ENCODE measurements around the gene MCU. TPM values are rescaled to one million over a fixed set of nuclear protein-coding genes. Genes with fewer than 3 reads are reported as not detected.

Gene MCU
- total and polyA plus RNA-seq, 2 of the 4 experiments (the other 2 are of a cell fraction): 36.2 to 36.7 TPM

DNA sequence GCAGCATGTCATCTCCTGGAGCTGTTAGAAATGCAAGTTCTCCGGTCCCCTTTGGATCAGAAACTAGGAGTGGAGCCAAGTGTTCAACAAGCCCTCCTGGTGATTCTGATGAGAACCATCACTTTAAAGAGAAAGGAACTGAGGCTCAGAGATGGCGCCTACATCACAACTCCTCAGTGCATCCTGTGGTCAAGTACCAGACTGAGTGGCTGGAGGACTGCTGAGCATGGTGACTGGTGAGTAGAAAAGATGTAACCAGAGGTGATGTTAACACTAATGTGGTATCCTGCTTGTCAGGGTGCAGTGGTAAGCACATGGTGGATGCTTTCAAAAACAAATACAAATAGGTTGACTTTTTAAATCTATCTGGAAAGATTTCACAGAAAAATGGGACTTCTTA, 198.1 kb downstream of the MCU start:
- ChIA-PET CTCF (no interaction called here), POLR2A (ENCODE audit: unreplicated experiment) (no interaction called here)
- TF ChIP-seq NFE2L2 (IDR thresholded peaks at IDR 0.05; ENCODE audit: low read depth, low read length): no peak
- no peak for TF ChIP-seq CEBPB (IDR thresholded peaks at IDR 0.05; ENCODE audit: low read depth, low read length)
- no peak for TF ChIP-seq RAD21 (IDR thresholded peaks at IDR 0.05; ENCODE audit: low read length)
- no peak for TF ChIP-seq RFX5 (IDR thresholded peaks at IDR 0.05; ENCODE audit: low read depth, low read length)
- no peak for TF ChIP-seq MAZ (IDR thresholded peaks at IDR 0.05; ENCODE audit: borderline replicate concordance, low read depth, low read length)
- TF ChIP-seq ELK1 (IDR thresholded peaks at IDR 0.05; ENCODE audit: borderline replicate concordance, low read depth, low read length): no peak
- no peak for TF ChIP-seq MAFK (IDR thresholded peaks at IDR 0.05; ENCODE audit: low read depth, low read length)
- TF ChIP-seq POLR2A (IDR thresholded peaks at IDR 0.05; ENCODE audit: low read depth, low read length): no peak
- TF ChIP-seq RCOR1 (IDR thresholded peaks at IDR 0.05; ENCODE audit: insufficient replicate concordance, low read length): no peak
- TF ChIP-seq, protein P1, sequence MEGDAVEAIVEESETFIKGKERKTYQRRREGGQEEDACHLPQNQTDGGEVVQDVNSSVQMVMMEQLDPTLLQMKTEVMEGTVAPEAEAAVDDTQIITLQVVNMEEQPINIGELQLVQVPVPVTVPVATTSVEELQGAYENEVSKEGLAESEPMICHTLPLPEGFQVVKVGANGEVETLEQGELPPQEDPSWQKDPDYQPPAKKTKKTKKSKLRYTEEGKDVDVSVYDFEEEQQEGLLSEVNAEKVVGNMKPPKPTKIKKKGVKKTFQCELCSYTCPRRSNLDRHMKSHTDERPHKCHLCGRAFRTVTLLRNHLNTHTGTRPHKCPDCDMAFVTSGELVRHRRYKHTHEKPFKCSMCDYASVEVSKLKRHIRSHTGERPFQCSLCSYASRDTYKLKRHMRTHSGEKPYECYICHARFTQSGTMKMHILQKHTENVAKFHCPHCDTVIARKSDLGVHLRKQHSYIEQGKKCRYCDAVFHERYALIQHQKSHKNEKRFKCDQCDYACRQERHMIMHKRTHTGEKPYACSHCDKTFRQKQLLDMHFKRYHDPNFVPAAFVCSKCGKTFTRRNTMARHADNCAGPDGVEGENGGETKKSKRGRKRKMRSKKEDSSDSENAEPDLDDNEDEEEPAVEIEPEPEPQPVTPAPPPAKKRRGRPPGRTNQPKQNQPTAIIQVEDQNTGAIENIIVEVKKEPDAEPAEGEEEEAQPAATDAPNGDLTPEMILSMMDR (conservative IDR thresholded peaks at IDR 0.05; ENCODE audit: low read depth, low read length): no peak
- no peak for TF ChIP-seq FOS (IDR thresholded peaks at IDR 0.05; ENCODE audit: low read depth, low read length)
- no peak for TF ChIP-seq CHD1 (IDR thresholded peaks at IDR 0.05; ENCODE audit: low read depth, low read length)
- no peak for TF ChIP-seq BHLHE40 (IDR thresholded peaks at IDR 0.05; ENCODE audit: low read depth, low read length)
- TF ChIP-seq SMC3 (IDR thresholded peaks at IDR 0.05; ENCODE audit: low read depth, low read length): no peak
- TF ChIP-seq MXI1 (IDR thresholded peaks at IDR 0.05; ENCODE audit: borderline replicate concordance, low read depth, low read length): no peak
- TF ChIP-seq, protein P2, sequence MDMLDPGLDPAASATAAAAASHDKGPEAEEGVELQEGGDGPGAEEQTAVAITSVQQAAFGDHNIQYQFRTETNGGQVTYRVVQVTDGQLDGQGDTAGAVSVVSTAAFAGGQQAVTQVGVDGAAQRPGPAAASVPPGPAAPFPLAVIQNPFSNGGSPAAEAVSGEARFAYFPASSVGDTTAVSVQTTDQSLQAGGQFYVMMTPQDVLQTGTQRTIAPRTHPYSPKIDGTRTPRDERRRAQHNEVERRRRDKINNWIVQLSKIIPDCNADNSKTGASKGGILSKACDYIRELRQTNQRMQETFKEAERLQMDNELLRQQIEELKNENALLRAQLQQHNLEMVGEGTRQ (IDR thresholded peaks at IDR 0.05; ENCODE audit: low read depth, low read length): no peak
- Histone ChIP-seq H3K4ac (ENCODE audit: low read depth, low read length) (no peak overlapping the region), H3K4me3 (ENCODE audit: insufficient read depth, low read depth, low read length) (no peak overlapping the region), H3K36me3 (ENCODE audit: control insufficient read depth, insufficient read depth, low read length) (peaks cover 3% of the 10 kb centered on the region), H4K91ac (ENCODE audit: insufficient read depth, low read depth, low read length) (no peak overlapping the region), H3K14ac (replicated peaks; ENCODE audit: low read depth, low read length) (no peak overlapping the region), H2BK5ac (ENCODE audit: low read depth, low read length, poor library complexity, severe bottlenecking) (no peak overlapping the region), H3K27ac (ENCODE audit: insufficient read depth, low read length) (no peak overlapping the region), H3K56ac (ENCODE audit: extremely low read depth, insufficient read depth, low read length) (no peak overlapping the region), H3K9me3 (ENCODE audit: control insufficient read depth, insufficient read depth, low read length) (no peaks in the 10 kb centered on the region), H3K9ac (ENCODE audit: low read depth, low read length) (no peak overlapping the region), H3K4me2 (ENCODE audit: low read depth, low read length) (no peak overlapping the region), H3K27me3 (ENCODE audit: control insufficient read depth, insufficient read depth, low read length) (no peaks in the 10 kb centered on the region), H3K79me1 (ENCODE audit: low read depth in 1 of 2, low read length in 2 of 2) (no peaks in the 10 kb centered on the region), H2BK15ac (ENCODE audit: low read depth, low read length) (no peak overlapping the region), H4K5ac (ENCODE audit: low read depth, low read length) (no peak overlapping the region), H3K23ac (ENCODE audit: low read depth, low read length) (no peak overlapping the region), H2AK5ac (ENCODE audit: low read depth, low read length) (no peak overlapping the region), H2BK20ac (ENCODE audit: low read depth, low read length) (no peak overlapping the region), H3K4me1 (ENCODE audit: control insufficient read depth, insufficient read depth, low read length) (no peaks in the 10 kb centered on the region; the same call in 1 of the 2 replicates), H3K18ac (ENCODE audit: low read depth, low read length) (no peak overlapping the region), H4K20me1 (ENCODE audit: insufficient read depth, low read length) (no peaks in the 10 kb centered on the region), H2AK9ac (replicated peaks; ENCODE audit: low read depth, low read length, poor library complexity) (no peak overlapping the region), H2BK120ac (ENCODE audit: low read depth, low read length) (no peak overlapping the region), H2AFZ (replicated peaks; ENCODE audit: low read length, poor library complexity) (no peak overlapping the region), H3K9me1 (ENCODE audit: insufficient read depth, low read length) (0 out of 2 replicates have a peak, but pooled peaks cover 5% of the 10 kb centered on the region), H4K8ac (ENCODE audit: low read depth in 2 of 2, low read length in 2 of 2) (no peak overlapping the region)
- BruUV-seq (replicated peaks): no TSS peak
- WGBS, 2 experiments (ENCODE audit: extremely low coverage in 2 of 2, insufficient read length in 1 of 2): 100% methylated on average over 1 of the region's 2 CpGs; no CpG with 5 or more reads in 1 of the 2 experiments
- DNase-seq (no peak), ATAC-seq (ENCODE audit: low read depth) (no peak)
- dilution Hi-C loops (cut with HindIII; ENCODE audit: low sequenced_read_pairs, unreplicated experiment): no loop called here
- in situ Hi-C loops (cut with MboI; ENCODE audit: low sequenced_read_pairs): no loop called here
- intact Hi-C loops (cut with micrococcal nuclease): no loop called here

Data from IMR-90 (cell line).